GM23338 (cell line): ENCODE results near the gene LOC101059915.

Experiments used
- ATAC-seq: fragments of 200-7000 bp; cut with Tn5 transposase; 3 replicates; pipeline ENCODE4 v1.9.1; 2020
- DNase-seq: peaks from one replicate; pipeline ENCODE4 v3.0.0-alpha.2; 2015; ENCODE audit warnings: low spot score
- H2AFZ ChIP-seq: fragments of 200-600 bp; sonication (generic); 2 replicates; pipeline ENCODE4 v1.8.0; 2016; ENCODE audit warnings: antibody characterized with exemption, mild to moderate bottlenecking, moderate library complexity
- H3F3A ChIP-seq: fragments of 200-600 bp; sonication (generic); replicated peaks from 2 replicates; pipeline ENCODE4 v1.8.0; 2017; ENCODE audit warnings: antibody characterized with exemption, mixed run types, low read depth
- H3K27ac ChIP-seq: fragments of 200-600 bp; sonication (generic); 2 replicates; pipeline ENCODE4 v1.6.1; 2016; ENCODE audit warnings: low read depth
- H3K27me3 ChIP-seq: fragments of 200-600 bp; sonication (generic); 2 replicates; pipeline ENCODE4 v1.8.0; 2016; ENCODE audit warnings: mild to moderate bottlenecking, mixed run types, moderate library complexity; ENCODE audit not compliant: insufficient read depth
- H3K36me3 ChIP-seq: fragments of 200-600 bp; sonication (generic); 2 replicates; pipeline ENCODE4 v1.8.0; 2016; ENCODE audit warnings: mild to moderate bottlenecking; ENCODE audit not compliant: insufficient read depth
- H3K4me1 ChIP-seq: fragments of 200-600 bp; sonication (generic); 2 replicates; pipeline ENCODE4 v1.8.0; 2016; ENCODE audit warnings: mild to moderate bottlenecking, moderate library complexity; ENCODE audit not compliant: insufficient read depth
- H3K4me2 ChIP-seq: fragments of 200-600 bp; sonication (generic); 2 replicates; pipeline ENCODE4 v1.7.1; 2017; ENCODE audit warnings: mixed run types
- H3K4me3 ChIP-seq: fragments of 200-600 bp; sonication (generic); 2 replicates; pipeline ENCODE4 v1.6.1; 2016; ENCODE audit warnings: mixed run types
- H3K79me2 ChIP-seq: fragments of 200-600 bp; sonication (generic); replicated peaks from 2 replicates; pipeline ENCODE4 v1.8.0; 2017; ENCODE audit warnings: mild to moderate bottlenecking; ENCODE audit not compliant: insufficient read depth
- H3K9me2 ChIP-seq: fragments of 200-600 bp; sonication (generic); 2 replicates; pipeline ENCODE4 v1.8.0; 2017; ENCODE audit not compliant: insufficient read depth
- H4K20me1 ChIP-seq: fragments of 200-600 bp; sonication (generic); replicated peaks from 2 replicates; pipeline ENCODE4 v1.8.0; 2017; ENCODE audit warnings: mild to moderate bottlenecking; ENCODE audit not compliant: insufficient read depth
- H3K27ac Mint-ChIP-seq: 2 replicates; pipeline ENCODE4 v1.8.0; 2020; ENCODE audit warnings: inconsistent platforms, mild to moderate bottlenecking, moderate library complexity, mixed read lengths
- H3K27me3 Mint-ChIP-seq: 3 replicates; pipeline ENCODE4 v1.8.0; 2022; ENCODE audit warnings: low read depth, mild to moderate bottlenecking, moderate library complexity, mixed read lengths, inconsistent platforms; ENCODE audit not compliant: insufficient read depth, poor library complexity
- H3K36me3 Mint-ChIP-seq: 3 replicates; pipeline ENCODE4 v1.8.0; 2021; ENCODE audit warnings: low read depth, mild to moderate bottlenecking, inconsistent platforms, moderate library complexity, mixed read lengths
- H3K4me1 Mint-ChIP-seq: 3 replicates; pipeline ENCODE4 v1.8.0; 2020; ENCODE audit warnings: mild to moderate bottlenecking, inconsistent platforms, mixed read lengths
- H3K4me3 Mint-ChIP-seq: 3 replicates; pipeline ENCODE4 v1.8.0; 2021; ENCODE audit warnings: moderate library complexity, mild to moderate bottlenecking, inconsistent platforms, mixed read lengths
- H3K9me3 Mint-ChIP-seq: 3 replicates; pipeline ENCODE4 v1.8.0; 2020; ENCODE audit warnings: moderate library complexity, mild to moderate bottlenecking, inconsistent platforms, mixed read lengths
- EZH2 ChIP-seq: fragments of 200-600 bp; sonication (generic); IDR thresholded peaks from one replicate; pipeline ENCODE4 v1.8.0; 2017; ENCODE audit warnings: antibody characterized with exemption, mild to moderate bottlenecking, low read depth; ENCODE audit not compliant: unreplicated experiment
- EZH2phosphoT487 ChIP-seq: fragments of 200-600 bp; sonication (generic); IDR thresholded peaks from one replicate; pipeline ENCODE4 v1.8.1; 2018; ENCODE audit warnings: antibody characterized with exemption; ENCODE audit not compliant: unreplicated experiment
- JUNB ChIP-seq: IDR thresholded peaks from one replicate; pipeline ENCODE4 v1.6.1; 2016; ENCODE audit warnings: antibody characterized with exemption; ENCODE audit not compliant: unreplicated experiment
- NANOG ChIP-seq: IDR thresholded peaks from 2 replicates; pipeline ENCODE4 v1.6.1; 2016; ENCODE audit warnings: antibody characterized with exemption, borderline replicate concordance
- POLR2AphosphoS5 ChIP-seq: IDR thresholded peaks from 2 replicates; pipeline ENCODE4 v1.6.1; 2016; ENCODE audit warnings: antibody characterized with exemption, low read depth
- STAT1 ChIP-seq: IDR thresholded peaks from one replicate; pipeline ENCODE4 v1.6.1; 2016; ENCODE audit warnings: antibody characterized with exemption; ENCODE audit not compliant: unreplicated experiment
- ZNF331 ChIP-seq: fragments of 250-450 bp; sonication (Bioruptor Pico); IDR thresholded peaks from 2 replicates; pipeline ENCODE4 v1.5.0; 2020; ENCODE audit warnings: low read depth, mild to moderate bottlenecking, moderate library complexity
- TF ChIP-seq, protein P1 (sequence below), 2 experiments: fragments of 200-600 bp in 1 of 2; sonication (generic) in 1 of 2; conservative IDR thresholded peaks; 2 replicates each; pipeline versions ENCODE4 v1.5.1 to v1.6.1; 2016 to 2017; ENCODE audit warnings: antibody characterized with exemption in 2 of 2, low read depth in 2 of 2, mild to moderate bottlenecking in 2 of 2, moderate library complexity in 1 of 2
- TF ChIP-seq, protein P2 (sequence below): fragments of 250-450 bp; sonication (Bioruptor Pico); IDR thresholded peaks from 2 replicates; pipeline ENCODE4 v1.5.0; 2020; ENCODE audit warnings: mild to moderate bottlenecking, moderate library complexity
- TF ChIP-seq, protein P3 (sequence below): IDR thresholded peaks from 2 replicates; pipeline ENCODE4 v1.6.1; 2016; ENCODE audit warnings: antibody characterized with exemption

Gene LOC101059915

DNA sequence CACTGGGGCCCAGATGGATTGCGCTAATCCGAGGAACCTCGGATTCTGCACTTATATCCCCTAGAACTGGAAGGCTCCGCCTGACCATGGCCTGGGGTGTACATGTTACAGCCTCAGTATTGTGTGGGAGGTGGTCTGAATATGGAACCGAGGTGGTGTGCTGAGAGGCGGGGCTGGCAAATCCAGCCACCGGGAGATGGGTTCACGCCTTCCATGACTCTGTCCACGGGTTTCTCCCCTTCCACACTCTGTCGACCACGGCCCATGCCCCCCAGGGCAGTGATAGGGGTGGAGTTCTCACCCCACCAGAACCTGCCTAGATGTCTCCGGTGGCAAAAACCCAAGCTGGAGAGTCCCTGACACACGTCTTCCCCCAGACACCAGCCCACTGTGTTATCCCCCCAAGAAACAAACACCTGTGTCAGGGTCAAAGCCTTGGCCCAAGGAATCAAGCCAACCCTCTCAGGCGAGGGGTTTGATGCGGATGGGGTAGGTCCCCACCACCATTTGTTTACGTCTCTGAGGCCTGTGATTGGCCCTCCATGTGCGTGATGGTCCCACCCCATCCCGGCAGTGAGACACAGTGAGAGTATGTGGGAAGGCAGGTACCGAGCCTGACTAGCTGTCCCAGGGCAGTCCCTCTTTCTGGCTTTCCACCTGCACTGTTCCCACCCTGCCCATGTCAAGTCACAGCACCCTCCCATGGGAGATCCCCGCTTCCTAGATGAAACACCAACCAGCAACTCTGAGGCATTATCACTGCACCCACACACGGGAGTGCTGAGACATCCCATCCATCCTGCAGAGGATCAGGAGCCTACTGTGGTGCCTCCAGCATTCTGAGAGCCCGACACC, 6.6 kb upstream of the LOC101059915 start (continued):
- TF ChIP-seq ZNF331 (CRISPR knock-in tag), result no peak
- TF ChIP-seq EZH2, result no peak
- TF ChIP-seq, protein P1, sequence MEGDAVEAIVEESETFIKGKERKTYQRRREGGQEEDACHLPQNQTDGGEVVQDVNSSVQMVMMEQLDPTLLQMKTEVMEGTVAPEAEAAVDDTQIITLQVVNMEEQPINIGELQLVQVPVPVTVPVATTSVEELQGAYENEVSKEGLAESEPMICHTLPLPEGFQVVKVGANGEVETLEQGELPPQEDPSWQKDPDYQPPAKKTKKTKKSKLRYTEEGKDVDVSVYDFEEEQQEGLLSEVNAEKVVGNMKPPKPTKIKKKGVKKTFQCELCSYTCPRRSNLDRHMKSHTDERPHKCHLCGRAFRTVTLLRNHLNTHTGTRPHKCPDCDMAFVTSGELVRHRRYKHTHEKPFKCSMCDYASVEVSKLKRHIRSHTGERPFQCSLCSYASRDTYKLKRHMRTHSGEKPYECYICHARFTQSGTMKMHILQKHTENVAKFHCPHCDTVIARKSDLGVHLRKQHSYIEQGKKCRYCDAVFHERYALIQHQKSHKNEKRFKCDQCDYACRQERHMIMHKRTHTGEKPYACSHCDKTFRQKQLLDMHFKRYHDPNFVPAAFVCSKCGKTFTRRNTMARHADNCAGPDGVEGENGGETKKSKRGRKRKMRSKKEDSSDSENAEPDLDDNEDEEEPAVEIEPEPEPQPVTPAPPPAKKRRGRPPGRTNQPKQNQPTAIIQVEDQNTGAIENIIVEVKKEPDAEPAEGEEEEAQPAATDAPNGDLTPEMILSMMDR (conservative IDR thresholded peaks at IDR 0.05; ENCODE audit: low read depth in 2 of 2), result no peak
- no peak for TF ChIP-seq STAT1
- TF ChIP-seq JUNB, result no peak
- TF ChIP-seq EZH2phosphoT487, result no peak

DNA sequence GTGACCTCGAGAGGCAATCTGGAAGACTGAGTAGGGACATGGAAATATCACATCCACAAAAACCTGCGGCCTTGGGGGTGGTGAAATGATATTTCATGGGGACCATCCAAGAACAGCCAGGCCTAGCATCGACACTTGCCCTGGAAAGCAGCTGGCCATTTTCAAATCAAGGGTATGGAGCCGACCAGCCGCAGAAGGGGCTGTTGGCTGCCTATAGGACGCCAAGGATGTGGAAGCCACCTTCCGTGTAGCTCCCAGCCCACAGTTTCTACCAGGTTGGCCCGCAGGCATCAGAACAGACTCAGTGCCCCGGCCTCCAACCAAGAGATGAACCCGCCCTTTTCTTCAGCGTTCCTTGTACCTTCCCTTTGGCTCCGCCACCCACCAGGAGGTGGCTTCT, 5.4 kb upstream of the LOC101059915 start:
- H3K4me1 Mint-ChIP-seq, result no peaks in the 10 kb centered on the region
- no peak overlapping the region for H3K27ac Mint-ChIP-seq
- H2AFZ ChIP-seq, result no peak overlapping the region
- no peaks in the 10 kb centered on the region for H3K36me3 ChIP-seq
- DNase-seq, result no peak
- no peak overlapping the region for H3K27ac ChIP-seq
- peaks cover 2% of the 10 kb centered on the region for H3K27me3 Mint-ChIP-seq
- no peaks in the 10 kb centered on the region for H3K9me2 ChIP-seq
- no peaks in the 10 kb centered on the region for H3K27me3 ChIP-seq
- no peaks in the 10 kb centered on the region for H3K9me3 Mint-ChIP-seq
- no peak overlapping the region for H3K4me3 ChIP-seq
- H3K4me2 ChIP-seq, result no peak overlapping the region
- no peaks in the 10 kb centered on the region for H4K20me1 ChIP-seq
- no peak overlapping the region for H3K4me3 Mint-ChIP-seq
- ATAC-seq, result no peak
- H3K36me3 Mint-ChIP-seq, result no peaks in the 10 kb centered on the region
- no peaks in the 10 kb centered on the region for H3F3A ChIP-seq
- H3K79me2 ChIP-seq, result no peaks in the 10 kb centered on the region
- H3K4me1 ChIP-seq, result no peaks in the 10 kb centered on the region
- TF ChIP-seq NANOG (no peak), EZH2phosphoT487 (no peak), STAT1 (no peak), JUNB (no peak), POLR2AphosphoS5 (no peak)
- TF ChIP-seq, protein P1 (conservative IDR thresholded peaks at IDR 0.05; ENCODE audit: low read depth in 2 of 2), result no peak
- TF ChIP-seq, protein P2, sequence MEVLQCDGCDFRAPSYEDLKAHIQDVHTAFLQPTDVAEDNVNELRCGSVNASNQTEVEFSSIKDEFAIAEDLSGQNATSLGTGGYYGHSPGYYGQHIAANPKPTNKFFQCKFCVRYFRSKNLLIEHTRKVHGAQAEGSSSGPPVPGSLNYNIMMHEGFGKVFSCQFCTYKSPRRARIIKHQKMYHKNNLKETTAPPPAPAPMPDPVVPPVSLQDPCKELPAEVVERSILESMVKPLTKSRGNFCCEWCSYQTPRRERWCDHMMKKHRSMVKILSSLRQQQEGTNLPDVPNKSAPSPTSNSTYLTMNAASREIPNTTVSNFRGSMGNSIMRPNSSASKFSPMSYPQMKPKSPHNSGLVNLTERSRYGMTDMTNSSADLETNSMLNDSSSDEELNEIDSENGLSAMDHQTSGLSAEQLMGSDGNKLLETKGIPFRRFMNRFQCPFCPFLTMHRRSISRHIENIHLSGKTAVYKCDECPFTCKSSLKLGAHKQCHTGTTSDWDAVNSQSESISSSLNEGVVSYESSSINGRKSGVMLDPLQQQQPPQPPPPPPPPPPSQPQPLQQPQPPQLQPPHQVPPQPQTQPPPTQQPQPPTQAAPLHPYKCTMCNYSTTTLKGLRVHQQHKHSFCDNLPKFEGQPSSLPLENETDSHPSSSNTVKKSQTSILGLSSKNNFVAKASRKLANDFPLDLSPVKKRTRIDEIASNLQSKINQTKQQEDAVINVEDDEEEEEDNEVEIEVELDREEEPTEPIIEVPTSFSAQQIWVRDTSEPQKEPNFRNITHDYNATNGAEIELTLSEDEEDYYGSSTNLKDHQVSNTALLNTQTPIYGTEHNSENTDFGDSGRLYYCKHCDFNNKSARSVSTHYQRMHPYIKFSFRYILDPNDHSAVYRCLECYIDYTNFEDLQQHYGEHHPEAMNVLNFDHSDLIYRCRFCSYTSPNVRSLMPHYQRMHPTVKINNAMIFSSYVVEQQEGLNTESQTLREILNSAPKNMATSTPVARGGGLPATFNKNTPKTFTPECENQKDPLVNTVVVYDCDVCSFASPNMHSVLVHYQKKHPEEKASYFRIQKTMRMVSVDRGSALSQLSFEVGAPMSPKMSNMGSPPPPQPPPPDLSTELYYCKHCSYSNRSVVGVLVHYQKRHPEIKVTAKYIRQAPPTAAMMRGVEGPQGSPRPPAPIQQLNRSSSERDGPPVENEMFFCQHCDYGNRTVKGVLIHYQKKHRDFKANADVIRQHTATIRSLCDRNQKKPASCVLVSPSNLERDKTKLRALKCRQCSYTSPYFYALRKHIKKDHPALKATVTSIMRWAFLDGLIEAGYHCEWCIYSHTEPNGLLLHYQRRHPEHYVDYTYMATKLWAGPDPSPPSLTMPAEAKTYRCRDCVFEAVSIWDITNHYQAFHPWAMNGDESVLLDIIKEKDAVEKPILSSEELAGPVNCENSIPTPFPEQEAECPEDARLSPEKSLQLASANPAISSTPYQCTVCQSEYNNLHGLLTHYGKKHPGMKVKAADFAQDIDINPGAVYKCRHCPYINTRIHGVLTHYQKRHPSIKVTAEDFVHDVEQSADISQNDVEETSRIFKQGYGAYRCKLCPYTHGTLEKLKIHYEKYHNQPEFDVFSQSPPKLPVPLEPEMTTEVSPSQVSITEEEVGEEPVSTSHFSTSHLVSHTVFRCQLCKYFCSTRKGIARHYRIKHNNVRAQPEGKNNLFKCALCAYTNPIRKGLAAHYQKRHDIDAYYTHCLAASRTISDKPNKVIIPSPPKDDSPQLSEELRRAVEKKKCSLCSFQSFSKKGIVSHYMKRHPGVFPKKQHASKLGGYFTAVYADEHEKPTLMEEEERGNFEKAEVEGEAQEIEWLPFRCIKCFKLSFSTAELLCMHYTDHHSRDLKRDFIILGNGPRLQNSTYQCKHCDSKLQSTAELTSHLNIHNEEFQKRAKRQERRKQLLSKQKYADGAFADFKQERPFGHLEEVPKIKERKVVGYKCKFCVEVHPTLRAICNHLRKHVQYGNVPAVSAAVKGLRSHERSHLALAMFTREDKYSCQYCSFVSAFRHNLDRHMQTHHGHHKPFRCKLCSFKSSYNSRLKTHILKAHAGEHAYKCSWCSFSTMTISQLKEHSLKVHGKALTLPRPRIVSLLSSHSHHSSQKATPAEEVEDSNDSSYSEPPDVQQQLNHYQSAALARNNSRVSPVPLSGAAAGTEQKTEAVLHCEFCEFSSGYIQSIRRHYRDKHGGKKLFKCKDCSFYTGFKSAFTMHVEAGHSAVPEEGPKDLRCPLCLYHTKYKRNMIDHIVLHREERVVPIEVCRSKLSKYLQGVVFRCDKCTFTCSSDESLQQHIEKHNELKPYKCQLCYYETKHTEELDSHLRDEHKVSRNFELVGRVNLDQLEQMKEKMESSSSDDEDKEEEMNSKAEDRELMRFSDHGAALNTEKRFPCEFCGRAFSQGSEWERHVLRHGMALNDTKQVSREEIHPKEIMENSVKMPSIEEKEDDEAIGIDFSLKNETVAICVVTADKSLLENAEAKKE (CRISPR knock-in tag), result no peak
- TF ChIP-seq, protein P3, sequence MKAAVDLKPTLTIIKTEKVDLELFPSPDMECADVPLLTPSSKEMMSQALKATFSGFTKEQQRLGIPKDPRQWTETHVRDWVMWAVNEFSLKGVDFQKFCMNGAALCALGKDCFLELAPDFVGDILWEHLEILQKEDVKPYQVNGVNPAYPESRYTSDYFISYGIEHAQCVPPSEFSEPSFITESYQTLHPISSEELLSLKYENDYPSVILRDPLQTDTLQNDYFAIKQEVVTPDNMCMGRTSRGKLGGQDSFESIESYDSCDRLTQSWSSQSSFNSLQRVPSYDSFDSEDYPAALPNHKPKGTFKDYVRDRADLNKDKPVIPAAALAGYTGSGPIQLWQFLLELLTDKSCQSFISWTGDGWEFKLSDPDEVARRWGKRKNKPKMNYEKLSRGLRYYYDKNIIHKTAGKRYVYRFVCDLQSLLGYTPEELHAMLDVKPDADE, result no peak
